ENCODE data around the gene TNNI3.
"Not testable (repeated sequence)": the region's sequence is repeated elsewhere in the genome, so short reads cannot be mapped to it uniquely, and the experiment has no call there.

Gene TNNI3

DNA sequence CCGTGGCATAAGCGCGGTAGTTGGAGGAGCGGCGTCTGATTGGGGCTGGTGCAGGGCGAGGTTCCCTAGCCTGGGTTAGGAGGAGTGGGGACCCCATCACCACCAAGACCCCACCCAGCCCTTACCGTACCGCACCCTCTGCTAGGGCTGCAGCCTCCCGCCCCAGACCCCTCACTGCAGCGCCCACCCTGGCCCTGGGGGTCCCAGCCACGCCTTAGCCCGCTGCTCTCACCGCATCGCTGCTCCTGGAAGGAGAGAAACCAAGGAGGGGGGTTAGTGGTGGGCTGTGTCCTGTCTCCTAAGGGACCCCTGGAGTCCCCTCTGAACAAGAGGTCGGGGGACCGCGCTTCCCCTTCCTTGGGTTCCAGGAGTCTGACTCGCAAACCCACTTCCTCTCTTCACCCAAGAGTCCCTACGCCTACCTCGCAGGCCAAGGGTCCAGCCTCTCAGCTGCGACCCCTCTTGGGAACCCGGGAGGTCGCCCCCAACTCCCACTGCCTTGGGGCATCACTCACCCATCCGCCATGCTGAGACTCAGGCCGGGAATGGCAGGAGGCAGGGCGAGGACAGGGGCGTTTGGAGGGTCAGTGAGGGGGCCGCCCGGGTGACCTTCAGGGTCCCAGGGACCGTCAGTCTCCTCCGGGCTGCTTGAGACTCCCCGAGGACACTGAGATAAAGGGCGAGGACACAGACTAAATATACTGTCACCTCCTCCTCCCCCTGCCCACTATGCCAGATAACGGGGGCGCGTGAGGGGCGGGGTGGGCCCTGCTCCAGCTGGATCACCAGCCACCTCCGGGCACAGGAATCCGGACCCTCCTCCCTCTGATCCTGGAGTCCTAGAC lies at the start of gene TNNI3:
TNNI3 (minus strand) TSS at position 669 of the 845 bp plus-strand sequence; CDS start at position 526, 143 bp downstream.
- no peak for DNase-seq (ENCODE audit: low read depth in 2 of 2)

DNA sequence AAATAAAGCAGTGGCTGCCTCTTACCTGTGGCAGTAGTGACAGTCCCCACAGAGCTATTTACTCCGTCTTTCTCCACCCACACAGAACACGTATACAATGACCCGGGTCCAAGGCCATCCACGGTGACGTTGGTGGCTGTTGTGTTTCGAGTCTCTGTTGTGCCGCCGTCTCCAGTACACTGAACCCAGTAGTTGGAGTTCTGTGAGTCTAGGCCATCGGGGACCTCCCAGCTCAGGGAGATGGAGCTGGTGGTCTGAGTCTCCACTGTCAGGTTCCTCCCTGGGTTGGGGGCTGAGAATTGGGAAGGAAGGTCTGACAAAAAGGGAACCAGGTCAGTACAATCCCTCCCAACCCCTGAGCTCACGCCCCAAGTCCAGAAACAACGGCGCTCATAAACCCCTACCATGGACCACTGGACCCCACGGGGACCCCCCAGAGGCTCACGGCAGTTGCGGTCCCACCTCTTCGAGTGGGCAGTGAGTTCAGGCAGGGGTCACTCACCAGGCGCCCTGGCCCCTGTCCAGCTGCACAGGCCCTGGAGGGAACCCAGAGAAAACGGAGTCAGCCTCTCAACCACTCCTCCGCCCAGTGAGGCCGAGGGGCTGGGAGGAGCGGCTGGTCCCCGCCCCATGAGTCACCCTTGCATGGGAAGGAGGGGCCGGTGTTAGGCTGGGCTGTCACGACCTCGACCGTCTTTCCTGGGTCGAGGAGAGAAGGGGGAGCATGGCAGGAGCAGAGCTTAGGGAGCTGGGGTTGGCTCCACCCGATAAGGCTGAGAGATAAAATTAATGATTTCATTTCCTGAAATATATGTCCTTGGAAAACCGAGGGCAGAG lies 49.4 kb upstream of the TNNI3 start:
- DNase-seq (ENCODE audit: low read depth in 2 of 2) = peak; percentile 23 to 33

GRCh38 chr19:55202199-55202598 lies 44.7 kb upstream of the TNNI3 start:
- DNase-seq (ENCODE audit: low read depth in 2 of 2) = not testable (repeated sequence)

DNA sequence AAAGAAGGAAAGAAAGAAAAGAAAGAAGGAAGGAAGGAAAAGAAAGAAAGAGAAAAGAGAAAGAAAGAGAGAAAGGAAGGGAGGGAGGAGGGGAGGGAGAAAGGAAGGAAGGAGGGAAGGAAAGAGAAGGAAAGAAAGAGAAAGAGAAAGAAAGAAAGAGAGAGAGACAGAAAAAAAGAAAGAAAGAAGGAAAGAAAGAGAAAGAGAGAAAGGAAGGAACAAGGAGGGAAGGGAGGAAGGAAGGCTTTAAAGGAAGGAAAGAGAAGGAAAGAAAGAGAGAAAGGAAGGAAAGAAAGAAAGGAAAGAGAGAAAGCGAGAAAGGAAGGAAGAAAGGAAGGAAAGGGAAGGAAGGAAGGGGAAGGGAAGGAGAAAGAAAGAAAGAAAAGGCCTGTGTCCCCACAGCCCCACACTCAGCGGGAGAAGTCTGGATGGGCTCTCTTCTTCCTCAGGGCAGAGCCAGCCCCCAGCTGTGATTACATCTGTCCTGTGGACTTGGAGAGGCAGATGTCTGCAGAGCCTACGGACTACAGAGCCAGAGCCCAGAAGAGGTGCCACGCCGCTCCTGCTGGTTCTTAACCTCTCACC lies 42.2 kb upstream of the TNNI3 start:
- DNase-seq (ENCODE audit: low read depth in 2 of 2) = no peak

- DNase-seq (ENCODE audit: low read depth in 2 of 2) = no peak
These were observed 41.1 kb upstream of the TNNI3 start for GRCh38 chr19:55198651-55199050.

DNA sequence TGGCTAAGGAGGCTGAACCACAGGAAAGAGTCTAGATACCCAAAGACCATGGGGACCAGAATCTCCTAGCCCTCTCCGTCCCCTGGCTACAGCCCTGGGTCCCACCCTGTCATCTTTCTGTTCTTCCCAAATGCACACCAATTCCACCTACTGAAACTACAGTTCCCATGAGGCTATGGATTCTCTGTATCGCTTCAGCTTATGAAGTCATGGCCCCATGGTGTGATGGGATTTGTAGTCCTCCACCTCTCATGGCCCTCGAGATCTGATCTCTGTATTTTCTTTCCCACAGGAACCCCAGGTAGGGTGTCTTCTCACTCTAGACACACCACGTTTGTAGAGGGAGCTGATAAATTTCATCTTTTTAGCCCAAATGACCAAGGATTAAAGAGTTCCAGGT lies 40.0 kb upstream of the TNNI3 start:
- DNase-seq (ENCODE audit: low read depth in 2 of 2) = no peak

GRCh38 chr19:55196803-55197202 lies 39.3 kb upstream of the TNNI3 start:
- no peak for DNase-seq (ENCODE audit: low read depth in 2 of 2)

DNA sequence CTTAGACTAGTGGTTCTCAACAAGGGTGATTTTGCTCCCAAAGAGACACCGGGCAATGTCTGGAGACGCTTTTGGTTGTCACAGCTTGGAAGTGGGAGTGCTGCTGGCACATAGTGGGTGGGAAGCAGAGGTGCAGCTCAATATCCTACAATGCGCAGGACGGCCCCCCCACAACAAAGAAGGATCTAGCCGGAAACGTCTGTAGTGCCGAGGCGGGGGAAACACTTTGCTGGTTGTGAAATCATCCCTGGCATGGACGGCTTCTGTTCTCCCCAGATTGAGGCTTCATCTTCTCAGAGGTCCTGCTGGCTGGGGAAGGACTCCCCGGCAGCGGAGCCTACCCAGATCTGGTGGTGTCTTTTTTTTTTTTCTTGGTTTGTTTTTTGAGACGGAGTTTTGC lies 35.9 kb upstream of the TNNI3 start:
- no peak for DNase-seq (ENCODE audit: low read depth in 2 of 2)

GRCh38 chr19:55189403-55189835 lies 31.9 kb upstream of the TNNI3 start:
- no peak for DNase-seq (ENCODE audit: low read depth in 2 of 2)

DNA sequence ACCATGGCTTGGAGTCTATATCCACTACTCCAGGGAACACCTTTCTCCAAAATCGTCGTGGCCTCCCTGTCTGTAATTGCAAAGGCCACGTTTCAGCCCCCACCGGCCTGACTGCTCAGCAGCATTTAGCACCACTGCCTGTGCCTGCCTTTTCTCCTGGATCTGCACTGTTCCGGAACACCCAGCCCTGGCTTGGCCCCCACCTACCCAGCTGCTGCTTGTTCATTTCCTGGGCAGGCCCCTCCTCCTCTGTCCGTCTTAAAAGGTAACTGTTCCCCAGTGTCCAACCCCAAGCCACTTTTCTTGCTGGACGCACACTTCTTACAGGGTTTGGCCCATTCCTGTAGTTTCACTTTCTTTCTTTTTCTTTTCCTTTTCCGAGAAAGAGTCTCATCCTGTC lies 31.1 kb upstream of the TNNI3 start:
- no peak for DNase-seq (ENCODE audit: low read depth in 2 of 2)

DNA sequence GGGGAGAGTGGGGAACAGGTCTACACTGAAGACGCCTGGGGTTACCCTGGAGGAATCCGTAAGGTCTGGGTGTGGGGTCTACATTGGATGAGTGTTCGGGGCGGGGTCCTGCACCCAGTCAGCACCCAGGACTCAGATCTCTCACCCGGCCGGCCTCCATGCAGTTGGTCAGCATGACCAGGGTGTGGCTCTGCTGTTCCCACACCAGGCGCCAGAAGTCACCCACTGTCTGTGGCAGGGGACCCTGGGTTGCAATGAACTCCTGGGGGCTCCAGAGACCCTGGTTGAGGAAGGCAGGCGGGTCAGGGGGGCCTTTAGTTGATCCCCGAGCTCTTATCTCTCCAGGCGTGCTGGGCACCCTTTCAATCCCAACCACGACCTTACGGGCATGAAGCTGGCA lies 28.5 kb upstream of the TNNI3 start:
- DNase-seq (ENCODE audit: low read depth in 2 of 2) = no peak

- DNase-seq (ENCODE audit: low read depth in 2 of 2) = no peak
These were observed 24.2 kb upstream of the TNNI3 start for GRCh38 chr19:55181740-55182139.

DNA sequence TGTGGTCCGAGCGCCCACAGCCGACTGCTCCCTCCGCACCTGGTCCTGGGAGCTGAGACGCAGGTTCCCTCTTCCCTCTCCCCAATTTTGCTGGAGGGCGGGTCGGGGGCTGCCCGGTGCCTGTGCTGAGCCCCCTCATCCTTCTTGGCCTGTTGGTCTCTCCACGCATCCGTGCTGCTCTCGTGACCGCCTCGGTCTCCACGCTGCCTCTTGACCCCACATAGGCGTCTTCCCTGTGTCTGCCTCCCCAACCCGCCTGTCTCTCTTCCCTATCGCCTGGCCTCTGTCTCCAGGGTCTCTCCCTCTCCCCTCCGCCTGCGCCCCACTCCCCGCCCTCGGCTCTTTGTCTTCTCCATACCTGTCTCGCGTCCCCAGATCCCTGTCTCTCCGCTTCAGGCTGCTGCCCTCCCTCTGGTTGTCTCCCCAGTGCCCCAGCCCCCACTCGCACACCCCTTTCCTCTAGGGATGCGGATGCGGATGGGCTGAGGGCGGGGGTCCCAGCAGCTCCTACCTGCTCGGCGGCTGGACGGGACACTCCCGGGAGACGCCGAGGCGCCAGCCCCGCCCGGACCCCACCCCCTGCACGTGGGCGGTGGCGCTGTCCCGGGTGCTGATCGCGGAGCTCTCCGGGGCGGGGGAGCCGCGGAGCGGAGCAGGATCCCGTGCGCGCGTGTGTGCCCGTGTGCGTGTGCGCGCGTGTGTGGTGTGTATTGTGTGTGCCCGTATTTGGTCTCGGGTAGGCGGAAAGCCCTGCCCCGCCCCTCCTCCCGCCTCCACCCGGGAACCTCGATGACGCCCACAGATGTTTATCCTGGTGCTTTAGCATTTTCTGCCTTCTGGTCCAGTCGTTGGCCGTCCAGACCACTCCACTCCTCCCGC lies 22.3 kb upstream of the TNNI3 start, which contains the start of gene SYT5:
SYT5 (minus strand) TSS at position 684 of the 879 bp plus-strand sequence. CDS start 1,248 bp downstream, outside the sequence.
- peak; percentile 42 to 49 for DNase-seq (ENCODE audit: low read depth in 2 of 2)

DNA sequence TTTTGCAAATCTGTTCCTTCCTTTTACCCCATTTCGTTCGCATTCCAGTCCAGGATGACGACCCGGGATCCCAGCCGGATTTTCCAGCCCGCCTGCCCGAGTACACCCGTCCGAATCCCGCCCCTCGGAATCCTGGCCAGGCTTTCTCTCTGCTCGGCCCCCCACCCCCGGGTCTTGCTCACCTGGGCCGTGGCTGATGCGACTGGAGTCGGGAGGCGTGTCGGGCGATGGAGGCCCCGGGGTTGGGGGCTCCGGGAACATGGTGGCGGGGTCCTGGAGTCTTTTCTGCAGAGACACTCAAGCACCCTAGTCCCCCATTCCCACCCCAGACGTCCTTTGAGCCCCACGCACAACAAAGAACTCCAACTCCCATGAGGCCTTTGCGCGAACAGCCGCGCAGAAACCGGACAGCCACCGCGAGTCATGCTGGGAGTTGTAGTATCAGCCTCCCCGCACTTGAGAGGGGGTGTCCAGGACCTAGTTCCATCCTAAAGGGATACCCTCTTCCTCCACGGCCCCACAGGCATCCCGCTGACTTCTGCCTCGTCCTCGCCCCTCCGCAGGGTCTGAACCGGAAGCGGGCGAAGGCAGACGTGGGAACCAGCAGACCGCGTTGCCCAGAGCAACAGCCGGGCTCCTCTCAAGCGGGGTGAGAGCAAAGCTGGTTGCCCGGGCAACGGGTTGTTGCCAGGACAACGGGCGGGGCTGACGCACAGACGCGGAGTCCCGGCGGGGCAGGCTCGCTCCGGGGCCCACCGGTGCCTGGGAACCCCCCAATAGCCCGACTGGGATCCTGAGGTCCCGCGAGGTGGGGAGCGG lies 21.5 kb upstream of the TNNI3 start:
- peak; percentile 69 to 79 for DNase-seq (ENCODE audit: low read depth in 2 of 2)

DNA sequence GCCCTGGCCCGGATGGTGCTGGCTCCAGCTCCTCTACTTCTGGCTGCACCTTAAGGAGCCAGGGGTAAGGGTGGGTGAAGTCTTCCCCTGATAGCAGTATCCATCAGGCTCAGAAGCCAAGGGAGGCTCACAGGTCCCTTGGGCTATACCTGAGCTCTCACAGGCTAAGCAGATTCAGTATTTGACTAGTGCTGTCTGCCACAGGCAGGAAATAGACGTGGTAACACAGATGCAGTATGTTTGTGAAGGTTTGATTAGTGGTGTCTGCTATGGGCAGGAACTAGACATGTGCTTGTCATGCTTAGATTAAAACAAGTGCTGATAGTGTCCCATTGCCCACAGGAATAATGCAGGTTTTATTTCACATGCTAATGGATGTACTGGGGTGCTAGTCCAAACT lies 18.5 kb upstream of the TNNI3 start:
- DNase-seq (ENCODE audit: low read depth in 2 of 2) = no peak

DNA sequence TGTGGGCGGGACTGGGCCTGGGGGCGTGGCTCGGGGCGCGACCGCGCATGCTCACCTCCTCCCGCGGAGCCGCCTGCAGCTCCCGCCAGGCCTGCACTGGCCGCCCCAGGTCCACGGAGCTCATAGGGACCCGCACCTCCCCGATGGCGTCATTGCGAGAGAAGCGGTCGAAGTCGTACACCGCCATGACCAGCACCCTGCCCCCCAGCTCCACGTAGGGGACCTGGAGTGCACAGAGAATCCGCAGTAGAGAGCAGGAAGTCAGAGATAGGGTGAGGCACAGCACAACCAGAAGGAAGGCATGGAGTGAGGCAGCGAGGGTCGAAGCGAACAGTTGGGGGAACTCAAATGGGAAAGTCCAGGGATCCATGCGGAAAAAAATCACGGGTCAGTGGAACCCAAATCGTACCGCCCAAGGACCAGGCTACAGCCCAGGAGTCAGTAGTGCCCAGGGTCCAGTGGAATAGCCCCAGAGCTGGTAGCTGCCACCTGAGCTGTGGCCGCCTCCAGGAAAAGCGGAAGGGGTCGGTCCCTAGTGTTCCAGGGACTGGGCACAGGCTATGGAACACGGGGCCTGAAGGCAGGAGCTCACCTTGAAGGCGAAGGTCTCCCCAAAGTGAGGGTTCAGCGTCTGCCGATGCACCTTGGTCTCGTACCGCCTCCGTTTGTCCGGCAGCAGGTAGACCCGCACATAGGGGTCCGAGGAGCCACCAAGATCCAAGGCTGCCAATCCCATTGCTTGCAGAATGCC lies 17.8 kb upstream of the TNNI3 start:
- DNase-seq (ENCODE audit: low read depth in 2 of 2) = no peak

GRCh38 chr19:55174425-55175116 lies 17.0 kb upstream of the TNNI3 start:
- DNase-seq (ENCODE audit: low read depth in 2 of 2) = no peak

DNA sequence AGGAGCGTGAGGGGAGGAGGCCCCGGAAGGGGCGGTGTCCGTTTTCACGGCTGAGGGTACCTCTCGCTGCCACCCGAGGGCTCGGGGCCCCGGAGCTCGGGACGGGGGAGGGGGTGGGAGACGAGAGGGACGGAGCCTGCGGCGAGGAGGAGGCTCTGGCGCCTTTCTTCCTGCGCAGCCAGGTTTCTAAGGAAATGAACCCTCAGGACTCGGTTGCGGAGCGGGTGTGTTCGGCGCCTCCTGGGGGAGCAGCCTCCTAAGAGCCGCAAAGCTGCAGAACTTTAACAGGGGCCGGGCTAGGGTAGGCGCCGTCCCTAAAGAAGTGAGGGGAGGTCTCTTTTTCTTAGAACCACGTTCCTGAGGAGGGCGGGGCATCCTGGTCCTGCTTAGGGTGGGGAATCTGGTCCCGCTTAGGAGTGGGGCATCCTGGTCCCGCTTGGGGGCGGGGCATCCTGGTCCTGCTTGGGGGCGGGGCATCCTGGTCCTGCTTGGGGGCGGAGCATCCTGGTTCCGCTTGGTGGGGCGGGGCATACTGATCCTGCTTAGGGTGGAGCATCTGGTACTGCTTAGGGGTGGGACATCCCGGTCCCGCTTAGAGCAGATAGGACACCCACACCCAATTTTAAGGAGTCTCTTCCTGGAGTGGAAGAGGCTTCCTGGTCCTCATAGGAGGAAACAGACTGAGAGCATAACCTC lies 16.3 kb upstream of the TNNI3 start:
- DNase-seq (ENCODE audit: low read depth in 2 of 2) = peak in 1 of 2 donors; percentile 37
